Lung (tissue), 12 donors: ENCODE data around the gene LIPG. TPM values are rescaled to one million over a fixed set of nuclear protein-coding genes. Genes with fewer than 3 reads are reported as not detected.

Experiments used
- ATAC-seq: fragments of 200-7000 bp; cut with Tn5 transposase; one replicate; pipeline ENCODE4 v1.9.1; 2020; ENCODE audit warnings: moderate number of reproducible peaks; ENCODE audit not compliant: insufficient read depth, low FRiP score
- DNase-seq, 3 donors: peaks; one replicate each; pipeline ENCODE4 v3.0.0-alpha.2; 2013 to 2017
- H3K27ac ChIP-seq, 2 donors: one replicate each; pipeline ENCODE4 v1.5.1; 2013; ENCODE audit warnings: mild to moderate bottlenecking in 2 of 2, moderate library complexity in 2 of 2, control low read depth in 1 of 2, inconsistent platforms in 1 of 2, low read depth in 1 of 2, low read length in 1 of 2
- H3K27me3 ChIP-seq, 3 donors: one replicate each; pipeline ENCODE4 v1.5.1; 2013; ENCODE audit warnings: low read length in 2 of 3; ENCODE audit not compliant: control insufficient read depth in 3 of 3, insufficient read depth in 3 of 3
- H3K36me3 ChIP-seq, 4 donors: one replicate each; pipeline ENCODE4 v1.5.1; 2013; ENCODE audit warnings: low read length in 4 of 4, mild to moderate bottlenecking in 1 of 4, moderate library complexity in 1 of 4; ENCODE audit not compliant: control insufficient read depth in 4 of 4, insufficient read depth in 4 of 4
- H3K4me1 ChIP-seq, 5 donors: one replicate each; pipeline ENCODE4 v1.5.1; 2013; ENCODE audit warnings: low read length in 5 of 5, mild to moderate bottlenecking in 2 of 5, moderate library complexity in 1 of 5; ENCODE audit not compliant: control insufficient read depth in 5 of 5, insufficient read depth in 5 of 5
- H3K4me3 ChIP-seq: one replicate; pipeline ENCODE4 v1.5.1; 2013; ENCODE audit warnings: mild to moderate bottlenecking, control low read depth, moderate library complexity
- H3K9ac ChIP-seq, 2 donors: one replicate each; pipeline ENCODE4 v1.5.1; 2013; ENCODE audit warnings: low read length in 2 of 2, control low read depth in 1 of 2; ENCODE audit not compliant: insufficient read depth in 1 of 2
- H3K9me3 ChIP-seq, 4 donors: one replicate each; pipeline ENCODE4 v1.5.1; 2013; ENCODE audit warnings: low read length in 3 of 4, mild to moderate bottlenecking in 1 of 4, moderate library complexity in 1 of 4; ENCODE audit not compliant: control insufficient read depth in 4 of 4, insufficient read depth in 3 of 4
- WGBS, 2 donors: extraction: QIAGEN DNeasy Blood & Tissue Kit; methylation state at CpG; one replicate each; pipeline ENCODE4 v1.1.7; 2013; 5-methylcytosine and 5-hydroxymethylcytosine counted together
- polyA plus RNA-seq, 2 donors: library from polyadenylated mRNA; stranded (reverse); fragments of 200-250 nt; gene quantifications; one replicate each; pipeline ENCODE4 v1.2.1, GENCODE V29; 2013
- total RNA-seq, 2 donors: library from RNA; depleted of rRNA in 1 of 2; stranded (reverse); fragments of >200 nt in 1 of 2; gene quantifications; one replicate each; pipeline ENCODE4 v1.2.1, GENCODE V29; 2014 to 2021
- TF ChIP-seq, protein P1 (sequence below): IDR thresholded peaks from 2 replicates; pipeline ENCODE4 v1.5.1; 2012; ENCODE audit warnings: mild to moderate bottlenecking; ENCODE audit errors: control extremely low read depth, extremely low read depth
- donor health status: control.
- donor health status: control.
- donor health status: Bipolar disorder and iron deficiency.
- donor health status: healthy.
- donor health status: DM: yes; HTN: yes; CAD: no.

The LIPG gene
- total and polyA plus RNA-seq, 4 donors: 3.7 to 93.9 (median 9.7) TPM

- no peak for ATAC-seq
- no peaks in the 10 kb centered on the region for H3K36me3 ChIP-seq
- no peaks in the 10 kb centered on the region for H3K4me1 ChIP-seq
- TF ChIP-seq, protein P1, sequence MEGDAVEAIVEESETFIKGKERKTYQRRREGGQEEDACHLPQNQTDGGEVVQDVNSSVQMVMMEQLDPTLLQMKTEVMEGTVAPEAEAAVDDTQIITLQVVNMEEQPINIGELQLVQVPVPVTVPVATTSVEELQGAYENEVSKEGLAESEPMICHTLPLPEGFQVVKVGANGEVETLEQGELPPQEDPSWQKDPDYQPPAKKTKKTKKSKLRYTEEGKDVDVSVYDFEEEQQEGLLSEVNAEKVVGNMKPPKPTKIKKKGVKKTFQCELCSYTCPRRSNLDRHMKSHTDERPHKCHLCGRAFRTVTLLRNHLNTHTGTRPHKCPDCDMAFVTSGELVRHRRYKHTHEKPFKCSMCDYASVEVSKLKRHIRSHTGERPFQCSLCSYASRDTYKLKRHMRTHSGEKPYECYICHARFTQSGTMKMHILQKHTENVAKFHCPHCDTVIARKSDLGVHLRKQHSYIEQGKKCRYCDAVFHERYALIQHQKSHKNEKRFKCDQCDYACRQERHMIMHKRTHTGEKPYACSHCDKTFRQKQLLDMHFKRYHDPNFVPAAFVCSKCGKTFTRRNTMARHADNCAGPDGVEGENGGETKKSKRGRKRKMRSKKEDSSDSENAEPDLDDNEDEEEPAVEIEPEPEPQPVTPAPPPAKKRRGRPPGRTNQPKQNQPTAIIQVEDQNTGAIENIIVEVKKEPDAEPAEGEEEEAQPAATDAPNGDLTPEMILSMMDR: no peak
- DNase-seq: no peak
- no peaks in the 10 kb centered on the region for H3K27me3 ChIP-seq
- no peak overlapping the region for H3K9ac ChIP-seq
- WGBS, 2 donors: 100% methylated on average over 2 of the region's 2 CpGs
- H3K9me3 ChIP-seq: no peaks in the 10 kb centered on the region
- H3K4me3 ChIP-seq: no peak overlapping the region
- no peak overlapping the region for H3K27ac ChIP-seq
Measured at GRCh38 chr18:49524951-49525350, 36.9 kb upstream of the LIPG start.

DNA sequence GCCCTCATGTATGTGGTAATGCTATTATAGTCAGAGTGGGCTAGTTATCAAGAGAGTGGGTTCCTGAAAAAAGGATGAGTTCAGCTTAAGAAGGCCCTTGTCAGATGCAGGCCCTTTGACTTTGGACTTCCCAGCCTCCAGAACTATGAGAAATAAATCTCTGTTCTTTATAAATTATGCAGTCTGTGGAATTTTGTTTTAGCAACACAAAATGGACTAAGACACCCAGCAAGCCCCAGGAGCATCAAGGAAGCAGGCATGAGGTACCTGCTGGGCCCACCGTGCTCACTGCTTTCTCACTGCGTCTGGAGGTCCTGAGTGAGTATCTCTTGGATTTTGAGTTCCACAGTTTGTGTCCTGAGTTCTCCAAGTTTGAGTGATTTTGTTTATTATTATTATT is 35.9 kb upstream of the LIPG start:
- no peaks in the 10 kb centered on the region for H3K27me3 ChIP-seq
- TF ChIP-seq, protein P1: no peak
- no peak overlapping the region for H3K9ac ChIP-seq
- no peaks in the 10 kb centered on the region for H3K36me3 ChIP-seq
- H3K4me1 ChIP-seq: no peaks in the 10 kb centered on the region
- no peak overlapping the region for H3K27ac ChIP-seq
- ATAC-seq (no peak), DNase-seq (no peak)
- no peak overlapping the region for H3K4me3 ChIP-seq
- H3K9me3 ChIP-seq: no peaks in the 10 kb centered on the region
- 98 to 99% methylated on average over 2 of the region's 2 CpGs for WGBS, 2 donors

DNA sequence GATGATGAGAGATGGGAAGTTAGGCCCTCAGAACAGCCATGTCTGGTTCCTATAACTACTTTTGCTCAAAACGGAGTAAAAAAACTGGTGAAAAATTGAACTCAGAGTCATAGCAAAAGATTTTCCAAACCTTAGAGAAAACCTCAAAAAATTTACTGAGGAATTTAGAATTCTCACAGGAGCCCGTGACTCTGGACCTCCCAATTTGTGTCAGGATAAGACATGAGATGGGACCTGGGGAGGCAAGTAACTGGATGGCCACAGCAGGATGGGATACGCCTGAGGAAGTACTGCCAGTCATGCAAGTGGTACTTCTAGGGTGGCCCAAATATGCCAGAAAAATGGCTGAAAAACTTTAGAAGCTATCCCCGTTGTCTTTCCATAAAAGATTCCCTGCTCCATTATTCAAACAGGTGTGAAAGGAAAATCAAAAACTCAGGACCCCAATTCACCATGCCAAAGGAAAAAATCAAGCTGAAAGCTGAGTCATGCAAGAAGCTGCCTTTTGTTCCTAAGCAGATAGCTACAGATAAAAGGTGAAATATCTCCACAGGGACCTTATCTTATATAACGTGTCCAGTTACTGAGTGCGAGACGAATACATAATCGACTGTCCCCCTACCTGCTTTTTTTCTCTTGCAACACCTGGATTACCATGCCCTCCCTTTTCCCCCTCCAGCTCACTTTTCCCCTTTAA is 34.1 kb upstream of the LIPG start:
- no peaks in the 10 kb centered on the region for H3K4me1 ChIP-seq
- DNase-seq (no peak), ATAC-seq (no peak)
- 58 to 66% methylated on average over 8 of the region's 8 CpGs for WGBS, 2 donors
- H3K9me3 ChIP-seq: no peaks in the 10 kb centered on the region
- TF ChIP-seq, protein P1: no peak
- no peak overlapping the region for H3K4me3 ChIP-seq
- no peak overlapping the region for H3K27ac ChIP-seq
- no peak overlapping the region for H3K9ac ChIP-seq
- H3K27me3 ChIP-seq: no peaks in the 10 kb centered on the region
- H3K36me3 ChIP-seq: no peaks in the 10 kb centered on the region

DNA sequence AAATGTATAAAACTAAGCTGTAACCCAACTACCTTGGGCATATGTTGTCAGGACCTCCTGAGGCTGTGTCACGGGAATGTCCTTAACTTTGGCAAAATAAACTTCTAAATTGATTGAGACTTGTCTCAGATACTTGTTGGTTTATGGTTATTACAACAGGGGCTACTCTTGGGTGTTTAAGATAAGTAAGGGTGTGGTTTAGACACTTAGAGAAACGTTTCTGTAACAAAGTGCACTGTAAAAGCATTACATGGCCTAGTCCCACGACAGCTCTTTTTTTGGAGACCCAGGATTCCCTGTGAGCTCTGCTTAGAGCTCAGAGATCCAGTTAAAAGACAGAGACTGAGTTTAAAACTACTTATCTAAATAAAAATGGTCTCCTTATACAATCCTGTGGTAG is 32.3 kb upstream of the LIPG start:
- no peak overlapping the region for H3K9ac ChIP-seq
- no peak overlapping the region for H3K4me3 ChIP-seq
- no peaks in the 10 kb centered on the region for H3K27me3 ChIP-seq
- no peaks in the 10 kb centered on the region for H3K9me3 ChIP-seq
- ATAC-seq: no peak
- TF ChIP-seq, protein P1: no peak
- H3K36me3 ChIP-seq: no peaks in the 10 kb centered on the region
- WGBS, 2 donors: 64 to 75% methylated on average over 3 of the region's 3 CpGs
- H3K4me1 ChIP-seq: no peaks in the 10 kb centered on the region
- no peak for DNase-seq
- no peak overlapping the region for H3K27ac ChIP-seq
